HG03066 (cell line): ENCODE data around the gene FREM1.

Experiments used
- ATAC-seq: cut with Tn5 transposase; IDR thresholded peaks from one replicate; pipeline ENCODE4 v1.9.1; 2021; ENCODE audit warnings: low read depth; ENCODE audit not compliant: unreplicated experiment

The FREM1 gene

DNA sequence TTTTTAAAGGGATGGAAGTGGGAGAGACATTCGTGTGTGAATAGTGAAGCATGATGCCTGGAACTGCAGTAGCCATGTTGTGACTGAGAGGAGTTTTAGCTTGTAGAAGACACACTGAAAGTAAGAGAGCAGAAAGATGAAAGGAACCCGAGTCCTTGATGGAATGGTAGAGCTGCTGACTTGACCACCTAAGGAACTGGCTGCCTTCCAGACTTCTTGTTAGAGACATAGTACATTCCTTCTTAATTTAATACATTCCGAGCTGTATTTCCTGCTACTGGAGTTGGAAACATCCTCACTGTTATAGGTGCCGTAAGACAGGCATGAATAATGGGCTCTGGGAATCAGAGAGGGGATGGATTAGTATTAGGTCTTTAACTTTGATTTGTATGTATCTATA is 195.1 kb downstream of the FREM1 start:
- no peak for ATAC-seq

DNA sequence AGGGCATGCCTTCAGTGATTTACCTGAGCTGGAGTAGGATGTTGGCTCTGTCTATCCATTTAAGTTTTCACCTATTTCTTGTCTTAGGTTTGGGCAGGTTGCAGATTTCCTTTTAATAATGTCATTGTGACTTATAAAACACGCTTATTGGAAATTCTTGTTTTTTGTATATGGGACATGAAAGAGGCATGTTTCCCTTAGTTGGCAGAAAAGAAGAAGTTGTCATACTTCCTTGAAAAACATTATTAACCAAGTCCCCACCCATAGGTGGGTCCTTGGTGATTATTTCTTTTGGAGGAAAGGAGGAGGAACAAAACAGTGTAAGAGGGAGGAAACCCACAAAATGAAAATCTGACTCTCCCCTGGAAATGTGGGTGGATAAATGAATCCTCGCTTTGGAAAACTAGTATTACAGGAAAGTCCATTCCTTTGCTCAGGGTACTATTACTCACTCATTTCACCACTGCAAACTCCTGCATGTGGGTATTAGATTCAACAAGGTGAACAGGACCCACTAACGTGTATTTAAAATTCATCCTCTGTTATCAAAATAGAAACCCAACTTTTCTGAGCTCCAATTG is 197.0 kb downstream of the FREM1 start:
- ATAC-seq: no peak

DNA sequence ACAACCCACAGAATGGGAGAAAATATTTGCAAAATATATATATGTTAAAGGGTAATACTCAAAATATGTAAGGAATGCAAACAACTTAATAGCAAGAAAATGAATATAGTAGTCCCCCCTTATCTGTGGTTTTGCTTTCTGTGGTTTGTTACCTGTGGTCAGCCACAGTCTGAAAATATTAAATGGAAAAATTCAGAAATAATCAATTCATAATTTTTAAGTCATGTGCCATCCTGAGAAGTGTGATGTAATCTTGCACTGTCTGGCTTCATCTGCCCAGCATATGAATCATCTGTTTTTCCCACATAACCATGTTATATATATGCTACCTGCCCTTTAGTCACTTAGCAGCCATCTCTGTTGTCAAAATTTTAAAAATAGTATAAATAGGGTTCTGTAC is 199.4 kb downstream of the FREM1 start:
- ATAC-seq: no peak

DNA sequence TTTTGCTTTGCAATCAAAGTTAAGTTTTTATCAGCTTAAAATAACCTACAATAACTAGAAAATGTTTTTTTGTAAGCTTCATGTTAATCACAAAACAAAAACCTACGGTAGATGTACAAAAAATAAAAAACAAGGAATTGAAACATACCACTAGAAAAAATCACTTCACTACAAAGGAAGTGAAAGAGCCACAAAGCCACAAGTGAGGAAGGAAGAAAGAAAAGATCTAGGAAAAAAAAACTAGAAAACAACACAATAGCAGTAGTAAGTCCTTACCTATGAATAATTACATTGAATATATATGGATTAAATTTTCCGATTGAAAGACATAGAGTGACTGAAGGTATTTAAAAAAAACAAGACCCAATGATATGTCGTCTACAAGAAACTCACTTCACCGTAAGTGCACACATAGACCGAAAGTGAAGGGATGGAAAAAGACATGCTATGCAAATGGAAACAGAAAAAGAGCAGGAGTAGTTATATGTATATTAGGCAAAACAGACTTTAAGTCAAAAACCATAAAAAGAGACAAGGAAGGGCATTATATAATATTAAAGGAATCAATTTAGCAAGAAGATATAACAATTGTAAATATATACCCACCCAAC is 203.6 kb downstream of the FREM1 start:
- no peak for ATAC-seq

DNA sequence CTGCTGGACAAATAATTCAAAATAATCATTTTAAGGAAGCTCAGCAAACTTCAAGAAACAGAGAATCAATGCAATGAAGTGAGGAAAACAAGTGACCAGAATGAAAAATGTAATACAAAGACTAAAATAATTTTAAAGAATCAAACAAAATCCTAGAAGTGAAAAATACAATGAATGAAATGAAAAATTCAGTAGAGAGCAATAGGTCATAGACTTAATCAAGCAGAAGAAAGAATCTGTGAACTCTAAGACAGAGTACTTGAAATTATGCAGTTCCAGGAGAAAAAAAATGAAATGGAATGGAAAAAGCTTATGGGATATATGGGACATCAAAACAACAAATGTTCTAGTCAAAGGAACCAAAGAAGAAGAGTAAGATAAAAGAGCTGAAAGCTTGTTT is 205.1 kb downstream of the FREM1 start:
- no peak for ATAC-seq

DNA sequence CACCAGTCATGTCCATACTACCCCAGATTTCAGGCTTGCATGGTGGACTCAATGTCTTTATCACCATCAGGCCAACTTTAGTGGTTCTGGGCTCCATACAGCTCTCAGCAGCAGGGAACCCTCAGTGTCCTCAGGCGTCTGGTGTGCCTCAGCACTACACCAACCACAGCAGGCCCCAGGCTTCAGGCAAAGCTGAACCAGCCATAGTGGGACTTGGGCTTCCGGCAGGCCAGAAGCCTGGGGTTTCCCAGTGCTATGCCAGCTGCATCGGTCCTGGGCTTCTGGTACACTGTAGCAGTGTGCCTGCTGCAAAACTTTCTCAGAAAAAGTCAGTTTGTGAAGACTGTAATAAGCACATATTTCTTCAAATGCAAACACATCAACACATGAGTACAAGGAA is 205.9 kb downstream of the FREM1 start:
- no peak for ATAC-seq

DNA sequence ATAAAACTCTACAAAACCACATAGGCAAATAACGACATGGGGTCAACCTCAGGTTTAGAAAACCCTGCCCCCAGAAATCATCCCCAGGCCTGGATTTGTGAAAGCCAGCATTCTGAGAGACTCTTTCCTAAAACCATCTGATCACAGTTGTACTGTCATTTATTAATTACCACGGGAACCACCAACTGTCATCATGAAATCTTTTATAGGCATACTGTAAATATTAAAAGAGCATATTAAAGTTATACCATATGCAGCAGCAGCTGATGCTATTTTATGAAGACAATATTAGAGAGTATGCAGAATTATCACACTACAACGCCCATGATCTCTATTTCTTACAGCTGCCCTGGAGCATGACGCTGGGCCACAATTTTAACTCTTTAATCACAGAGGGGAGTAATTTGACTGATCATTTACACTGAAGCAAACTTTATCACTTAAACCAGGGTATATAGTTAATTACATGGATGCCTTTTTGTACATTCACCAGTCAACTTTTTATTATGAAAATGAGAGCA is 208.0 kb downstream of the FREM1 start:
- ATAC-seq: no peak

DNA sequence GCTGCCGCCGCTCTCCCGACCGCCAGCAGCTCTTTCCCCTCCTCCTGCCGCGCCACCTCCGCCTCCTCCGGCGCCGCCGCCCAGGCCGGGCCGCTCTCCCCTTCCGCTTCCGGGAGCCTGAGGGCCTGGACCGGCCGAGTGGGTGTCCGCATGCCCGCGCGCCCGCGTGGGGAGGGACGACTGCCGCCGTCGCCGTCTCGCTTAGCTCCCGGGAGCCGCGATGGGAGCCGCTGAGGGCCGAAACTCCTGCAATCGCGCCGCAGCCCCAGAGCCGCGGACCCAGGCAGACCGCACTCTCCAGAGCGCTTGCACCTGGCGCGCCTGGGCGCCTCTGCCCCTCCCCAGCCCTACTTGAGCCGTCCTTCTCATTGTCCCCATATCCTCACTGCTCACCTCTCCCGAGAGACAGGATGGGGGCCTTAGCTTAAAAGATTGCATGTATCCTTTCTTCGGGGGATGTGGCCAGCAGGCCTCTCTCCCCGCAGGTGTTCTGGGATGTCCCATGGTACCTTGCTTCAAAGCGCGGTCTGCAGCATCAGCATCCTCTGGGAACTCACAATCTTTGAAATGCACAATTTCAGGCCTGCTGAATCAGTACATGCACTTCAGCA is 216.9 kb downstream of the FREM1 start, which contains the start of gene ZDHHC21:
ZDHHC21 (minus strand) TSS at position 182 of the 611 bp plus-strand sequence. CDS start 19,092 bp downstream, outside the sequence.
- ATAC-seq: peak; percentile 85

DNA sequence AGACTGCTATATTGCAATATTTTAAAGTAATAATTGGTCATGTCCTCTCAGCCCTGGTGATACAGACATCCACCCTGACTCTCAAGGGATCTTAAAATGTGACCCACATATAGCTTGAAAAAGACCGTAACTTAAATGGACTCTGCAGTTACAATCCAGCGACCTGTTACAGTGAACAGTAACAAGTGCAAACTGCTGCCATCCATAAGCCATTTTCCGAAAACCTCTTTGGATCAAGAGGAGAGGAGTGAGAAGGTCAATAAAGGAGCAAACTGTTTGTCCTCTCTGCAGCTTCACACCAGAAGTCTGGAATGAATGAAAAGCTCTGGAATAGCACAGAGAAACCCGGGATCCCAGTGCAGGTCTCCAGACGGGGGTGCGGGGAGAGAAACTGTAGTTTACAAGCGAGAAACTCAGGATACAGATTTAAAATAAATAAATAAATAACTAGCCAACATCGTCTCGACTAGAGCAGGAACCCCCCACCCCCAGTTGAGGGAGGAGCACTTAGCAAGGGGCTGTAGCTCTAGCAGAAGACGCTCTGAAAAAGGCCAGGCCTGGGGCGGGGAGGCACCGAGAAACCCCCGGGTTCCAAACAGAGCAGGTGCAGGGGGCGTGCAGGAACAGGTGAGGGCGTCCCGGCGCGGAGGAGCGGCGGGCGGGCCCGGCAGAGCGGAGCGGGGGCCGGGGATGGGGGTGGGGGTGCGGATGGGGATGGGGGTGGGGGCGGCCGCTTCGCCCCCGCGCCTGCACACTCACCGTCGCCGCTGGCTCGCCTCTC is 217.6 kb downstream of the FREM1 start:
- peak; percentile 40 for ATAC-seq

DNA sequence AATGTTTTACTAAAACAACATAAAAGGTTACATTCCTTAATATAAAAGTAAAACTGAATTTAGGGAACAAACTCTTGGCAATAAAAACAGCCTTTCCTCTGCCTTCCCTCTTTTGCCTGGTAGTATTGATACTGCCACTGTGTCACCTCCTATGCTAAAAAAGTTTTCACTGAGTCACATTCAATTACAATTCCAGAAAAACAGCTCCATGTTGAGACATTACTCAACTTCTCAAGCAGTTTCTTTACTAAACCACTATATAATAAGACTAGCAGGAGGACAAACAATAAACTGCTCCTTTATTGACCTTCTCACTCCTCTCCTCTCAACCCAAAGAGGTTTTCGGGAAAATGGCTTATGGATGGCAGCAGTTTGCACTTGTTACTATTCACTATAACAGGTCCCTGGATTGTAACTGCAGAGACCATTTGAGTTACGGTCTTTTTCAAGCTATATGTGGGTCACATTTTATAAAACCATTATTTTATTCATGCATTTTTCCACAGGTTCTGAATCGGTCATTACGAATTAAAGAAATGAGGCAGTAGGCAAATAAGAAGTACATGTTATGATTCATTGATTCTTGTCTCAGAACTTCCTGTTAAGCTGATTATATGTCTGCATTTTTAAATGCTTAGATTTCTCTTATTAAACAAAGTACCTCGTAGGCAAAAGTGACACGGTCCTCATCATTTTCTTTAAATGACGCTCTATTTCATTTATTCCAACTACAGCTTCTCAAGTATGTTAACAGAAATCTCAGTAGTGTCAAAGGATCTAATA is 219.1 kb downstream of the FREM1 start:
- ATAC-seq: no peak

DNA sequence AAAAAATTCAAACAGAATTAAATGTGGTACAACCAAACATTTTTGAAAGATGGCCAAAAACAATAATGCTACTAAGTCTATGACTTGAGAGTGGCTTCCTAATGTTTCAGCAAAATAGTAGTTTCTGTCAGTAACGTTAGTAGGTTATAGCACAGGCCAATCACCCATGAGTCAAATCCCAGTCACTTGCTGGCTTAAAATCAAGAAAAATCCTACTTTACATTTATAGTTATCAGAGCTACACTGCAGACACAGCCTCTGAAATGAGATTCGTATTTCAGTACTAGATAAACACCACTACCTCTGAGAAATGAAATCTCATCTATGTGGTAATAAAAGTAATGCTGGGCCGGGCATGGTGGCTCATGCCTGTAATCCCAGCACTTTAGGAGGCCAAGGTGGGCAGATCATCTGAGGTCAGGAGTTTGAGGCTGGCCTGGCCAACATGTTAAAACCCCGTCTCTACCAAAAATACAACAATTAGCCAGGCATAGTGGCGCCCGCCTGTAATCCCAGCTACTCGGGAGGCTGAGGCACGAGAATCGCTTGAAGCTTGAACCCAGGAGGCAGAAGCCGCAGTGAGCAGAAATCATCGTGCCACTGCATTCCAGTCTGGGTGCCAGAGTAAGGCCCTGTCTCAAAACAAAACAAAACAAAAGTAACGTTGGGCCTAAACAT is 223.0 kb downstream of the FREM1 start:
- no peak for ATAC-seq

DNA sequence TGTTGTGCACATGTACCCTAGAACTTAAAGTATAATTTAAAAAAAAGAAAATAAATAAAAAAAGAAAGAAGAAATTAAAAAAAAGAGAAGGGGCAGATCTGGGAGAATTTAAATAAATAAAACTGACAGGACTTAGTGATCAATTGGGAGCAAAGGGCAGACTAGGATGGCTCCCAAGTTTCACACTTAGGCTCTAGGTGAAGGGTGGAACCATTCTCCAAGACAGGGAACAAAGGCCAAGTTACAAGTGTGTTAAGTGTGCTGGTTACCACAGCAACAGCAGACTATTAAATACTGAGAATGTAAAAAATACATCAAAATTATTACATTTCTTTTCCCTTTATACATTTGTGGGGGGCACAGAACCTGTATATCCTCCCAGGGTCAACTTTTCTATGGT is 224.1 kb downstream of the FREM1 start:
- ATAC-seq: no peak
